Peyer's patch (tissue), 4 donors: ENCODE data around the gene PTRH1.

Experiments used
- POLR2A ChIP-seq, 2 donors: fragments of 450-650 bp; IDR thresholded peaks; one replicate each; pipeline ENCODE4 v1.5.1; 2017; ENCODE audit warnings: antibody characterized with exemption in 2 of 2, mild to moderate bottlenecking in 2 of 2, moderate library complexity in 2 of 2
- TF ChIP-seq, protein P1 (sequence below), 6 experiments: fragments of 450-650 bp in 4 of 6; fragments of 200-600 bp in 2 of 6; sonication (generic) in 1 of 6; IDR thresholded peaks; one replicate each; pipeline ENCODE4 v1.5.1; 2017 to 2019; ENCODE audit warnings: antibody characterized with exemption in 6 of 6, mild to moderate bottlenecking in 3 of 6, moderate library complexity in 1 of 6

DNA sequence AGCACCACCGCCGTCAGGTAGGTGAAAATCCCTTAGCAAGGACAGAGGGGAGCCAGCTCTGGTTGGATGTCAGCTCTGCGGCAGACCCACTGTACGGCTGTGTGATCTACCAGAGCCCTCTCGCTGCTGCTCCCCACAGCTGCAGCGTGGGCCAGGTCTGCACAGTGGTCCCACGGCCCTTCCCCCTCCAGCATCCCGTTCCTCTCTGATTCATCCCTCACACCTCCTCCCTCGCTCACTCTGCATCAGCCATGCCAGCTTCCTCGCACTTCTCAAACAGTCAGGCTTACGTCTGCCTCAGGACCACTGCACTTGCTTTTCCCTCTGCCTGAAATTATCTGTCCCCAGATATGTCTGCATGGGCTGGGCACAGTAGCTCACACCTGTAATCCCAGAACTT lies 35.2 kb downstream of the PTRH1 start:
- TF ChIP-seq, protein P1, sequence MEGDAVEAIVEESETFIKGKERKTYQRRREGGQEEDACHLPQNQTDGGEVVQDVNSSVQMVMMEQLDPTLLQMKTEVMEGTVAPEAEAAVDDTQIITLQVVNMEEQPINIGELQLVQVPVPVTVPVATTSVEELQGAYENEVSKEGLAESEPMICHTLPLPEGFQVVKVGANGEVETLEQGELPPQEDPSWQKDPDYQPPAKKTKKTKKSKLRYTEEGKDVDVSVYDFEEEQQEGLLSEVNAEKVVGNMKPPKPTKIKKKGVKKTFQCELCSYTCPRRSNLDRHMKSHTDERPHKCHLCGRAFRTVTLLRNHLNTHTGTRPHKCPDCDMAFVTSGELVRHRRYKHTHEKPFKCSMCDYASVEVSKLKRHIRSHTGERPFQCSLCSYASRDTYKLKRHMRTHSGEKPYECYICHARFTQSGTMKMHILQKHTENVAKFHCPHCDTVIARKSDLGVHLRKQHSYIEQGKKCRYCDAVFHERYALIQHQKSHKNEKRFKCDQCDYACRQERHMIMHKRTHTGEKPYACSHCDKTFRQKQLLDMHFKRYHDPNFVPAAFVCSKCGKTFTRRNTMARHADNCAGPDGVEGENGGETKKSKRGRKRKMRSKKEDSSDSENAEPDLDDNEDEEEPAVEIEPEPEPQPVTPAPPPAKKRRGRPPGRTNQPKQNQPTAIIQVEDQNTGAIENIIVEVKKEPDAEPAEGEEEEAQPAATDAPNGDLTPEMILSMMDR (IDR thresholded peaks at IDR 0.05), result no peak
- no peak for TF ChIP-seq POLR2A (IDR thresholded peaks at IDR 0.05)
